Measurements from ENCODE around the gene DNAH11.

DNA sequence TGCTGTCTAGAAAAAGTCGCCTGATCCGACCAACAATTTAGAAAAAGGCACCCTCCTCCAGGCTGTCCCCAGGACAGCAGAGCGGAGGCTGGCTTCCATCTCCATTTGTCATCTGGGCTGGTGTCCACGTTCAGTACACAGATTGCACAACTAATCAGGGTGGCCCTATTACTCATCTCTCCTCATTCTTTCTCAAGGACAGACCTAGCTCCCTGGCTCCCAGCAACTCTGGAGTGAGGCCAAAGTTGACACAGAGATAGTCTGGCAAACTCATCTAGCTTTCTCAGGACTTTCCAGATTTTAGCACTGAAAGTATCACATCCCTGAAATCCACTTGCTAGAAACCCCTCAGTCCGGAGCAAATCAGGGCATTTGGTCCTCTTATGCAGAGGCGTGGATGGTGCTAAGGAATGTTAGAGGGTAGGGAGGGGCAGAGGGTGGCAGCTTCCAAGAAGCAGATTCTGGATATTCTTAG, 75.1 kb downstream of the DNAH11 start:
- TF ChIP-seq, protein P1, sequence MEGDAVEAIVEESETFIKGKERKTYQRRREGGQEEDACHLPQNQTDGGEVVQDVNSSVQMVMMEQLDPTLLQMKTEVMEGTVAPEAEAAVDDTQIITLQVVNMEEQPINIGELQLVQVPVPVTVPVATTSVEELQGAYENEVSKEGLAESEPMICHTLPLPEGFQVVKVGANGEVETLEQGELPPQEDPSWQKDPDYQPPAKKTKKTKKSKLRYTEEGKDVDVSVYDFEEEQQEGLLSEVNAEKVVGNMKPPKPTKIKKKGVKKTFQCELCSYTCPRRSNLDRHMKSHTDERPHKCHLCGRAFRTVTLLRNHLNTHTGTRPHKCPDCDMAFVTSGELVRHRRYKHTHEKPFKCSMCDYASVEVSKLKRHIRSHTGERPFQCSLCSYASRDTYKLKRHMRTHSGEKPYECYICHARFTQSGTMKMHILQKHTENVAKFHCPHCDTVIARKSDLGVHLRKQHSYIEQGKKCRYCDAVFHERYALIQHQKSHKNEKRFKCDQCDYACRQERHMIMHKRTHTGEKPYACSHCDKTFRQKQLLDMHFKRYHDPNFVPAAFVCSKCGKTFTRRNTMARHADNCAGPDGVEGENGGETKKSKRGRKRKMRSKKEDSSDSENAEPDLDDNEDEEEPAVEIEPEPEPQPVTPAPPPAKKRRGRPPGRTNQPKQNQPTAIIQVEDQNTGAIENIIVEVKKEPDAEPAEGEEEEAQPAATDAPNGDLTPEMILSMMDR (IDR thresholded peaks at IDR 0.05) = no peak
- TF ChIP-seq POLR2A (IDR thresholded peaks at IDR 0.05) = no peak

Data from testis (tissue), 2 donors.